HEK293 (cell line): ENCODE measurements around the gene ABCF2.

Experiments
- ELK4 ChIP-seq: IDR thresholded peaks from 2 replicates; pipeline ENCODE4 v1.6.1; 2011; ENCODE audit warnings: mild to moderate bottlenecking, low read depth, low read length, borderline replicate concordance
- GFI1B ChIP-seq: fragments of 450-650 bp; formaldehyde crosslinking; IDR thresholded peaks from 2 replicates; pipeline ENCODE4 v1.5.1; 2016; ENCODE audit warnings: missing biosample characterization, missing genetic modification characterization
- INSM2 ChIP-seq: fragments of 450-650 bp; formaldehyde crosslinking; IDR thresholded peaks from 2 replicates; pipeline ENCODE4 v1.5.1; 2016; ENCODE audit warnings: missing biosample characterization, missing genetic modification characterization
- KLF9 ChIP-seq: fragments of 450-650 bp; formaldehyde crosslinking; IDR thresholded peaks from 2 replicates; pipeline ENCODE4 v1.5.1; 2016; ENCODE audit warnings: missing biosample characterization, missing genetic modification characterization, low read depth
- OVOL3 ChIP-seq: fragments of 450-650 bp; formaldehyde crosslinking; IDR thresholded peaks from 2 replicates; pipeline ENCODE4 v1.5.1; 2016; ENCODE audit warnings: missing biosample characterization, missing genetic modification characterization
- PBX3 ChIP-seq: sonication (generic); formaldehyde crosslinking; IDR thresholded peaks from 2 replicates; pipeline ENCODE4 v1.8.1; 2022; ENCODE audit warnings: mild to moderate bottlenecking, moderate library complexity, missing genetic modification reagents
- REST ChIP-seq: fragments of 450-650 bp; formaldehyde crosslinking; IDR thresholded peaks from 2 replicates; pipeline ENCODE4 v1.5.1; 2016; ENCODE audit warnings: missing biosample characterization, missing genetic modification characterization
- ZBTB21 ChIP-seq: fragments of 450-650 bp; formaldehyde crosslinking; IDR thresholded peaks from 2 replicates; pipeline ENCODE4 v1.5.1; 2017; ENCODE audit warnings: missing biosample characterization, missing genetic modification characterization
- ZBTB44 ChIP-seq: fragments of 450-650 bp; IDR thresholded peaks from 2 replicates; pipeline ENCODE4 v1.5.1; 2018; ENCODE audit warnings: missing biosample characterization, mild to moderate bottlenecking, missing genetic modification characterization
- ZNF10 ChIP-seq: fragments of 450-650 bp; formaldehyde crosslinking; IDR thresholded peaks from 2 replicates; pipeline ENCODE4 v1.5.1; 2017; ENCODE audit warnings: missing biosample characterization, missing genetic modification characterization
- ZNF114 ChIP-seq: fragments of 450-650 bp; formaldehyde crosslinking; IDR thresholded peaks from 2 replicates; pipeline ENCODE4 v1.5.0; 2017; ENCODE audit warnings: missing biosample characterization, missing genetic modification characterization
- ZNF394 ChIP-seq: fragments of 450-650 bp; formaldehyde crosslinking; IDR thresholded peaks from 2 replicates; pipeline ENCODE4 v1.5.1; 2016; ENCODE audit warnings: missing biosample characterization, missing genetic modification characterization, mild to moderate bottlenecking, moderate library complexity, borderline replicate concordance
- ZNF518A ChIP-seq: fragments of 450-650 bp; formaldehyde crosslinking; conservative IDR thresholded peaks from 2 replicates; pipeline ENCODE4 v1.5.1; 2016; ENCODE audit warnings: low read depth, missing biosample characterization, missing genetic modification characterization
- ZNF548 ChIP-seq: fragments of 450-650 bp; formaldehyde crosslinking; IDR thresholded peaks from 2 replicates; pipeline ENCODE4 v1.5.1; 2016; ENCODE audit warnings: missing biosample characterization, missing genetic modification characterization
- ZNF561 ChIP-seq: fragments of 450-650 bp; IDR thresholded peaks from 2 replicates; pipeline ENCODE4 v1.5.1; 2018; ENCODE audit warnings: missing biosample characterization, missing genetic modification characterization, borderline replicate concordance
- ZNF600 ChIP-seq: fragments of 450-650 bp; formaldehyde crosslinking; IDR thresholded peaks from 2 replicates; pipeline ENCODE4 v1.5.1; 2016; ENCODE audit warnings: missing biosample characterization, missing genetic modification characterization
- ZNF629 ChIP-seq: fragments of 450-650 bp; formaldehyde crosslinking; IDR thresholded peaks from 2 replicates; pipeline ENCODE4 v1.5.1; 2017; ENCODE audit warnings: missing biosample characterization, missing genetic modification characterization
- ZNF639 ChIP-seq: fragments of 450-650 bp; formaldehyde crosslinking; IDR thresholded peaks from 2 replicates; pipeline ENCODE4 v1.5.1; 2016; ENCODE audit warnings: missing biosample characterization, missing genetic modification characterization
- ZNF76 ChIP-seq: fragments of 450-650 bp; formaldehyde crosslinking; IDR thresholded peaks from 2 replicates; pipeline ENCODE4; 2016; ENCODE audit warnings: low read depth, missing biosample characterization, missing genetic modification characterization, borderline replicate concordance
- ZSCAN18 ChIP-seq: fragments of 450-650 bp; formaldehyde crosslinking; IDR thresholded peaks from 2 replicates; pipeline ENCODE4 v1.5.1; 2016; ENCODE audit warnings: missing biosample characterization, missing genetic modification characterization

The ABCF2 gene

GRCh38 chr7:151251689-151252560 is 24.9 kb upstream of the ABCF2 start (continued):
- TF ChIP-seq ZNF639 (tag by site-specific recombination) (no peak), ZNF561 (tag by site-specific recombination) (peak; percentile 97; the same call in 1 of the 2 replicates), OVOL3 (0 out of 2 replicates have a peak, but pooled peaks have one; percentile 9), GFI1B (tag by site-specific recombination) (no peak), ZNF518A (tag by site-specific recombination) (no peak), ZNF10 (0 out of 2 replicates have a peak, but pooled peaks have one; percentile 35), PBX3 (CRISPR knock-in tag) (peak; percentile 76), ZNF114 (tag by site-specific recombination) (no peak), ZSCAN18 (tag by site-specific recombination) (no peak), ZNF548 (tag by site-specific recombination) (no peak), REST (tag by site-specific recombination) (no peak), KLF9 (tag by site-specific recombination) (0 out of 2 replicates have a peak, but pooled peaks have one; percentile 37), ZNF76 (tag by site-specific recombination) (peak; percentile 73; the same call in 1 of the 2 replicates), ZNF394 (peak; percentile 61; the same call in 1 of the 2 replicates), ZNF600 (tag by site-specific recombination) (peak; percentile 33; the same call in 1 of the 2 replicates), ZBTB44 (tag by site-specific recombination) (peak; percentile 37; the same call in 1 of the 2 replicates), ZNF629 (tag by site-specific recombination) (no peak), INSM2 (tag by site-specific recombination) (no peak), ZBTB21 (tag by site-specific recombination) (no peak), ELK4 (no peak)
